K562 (cell line): ENCODE data around the gene USH1G. TPM values are rescaled to one million over a fixed set of nuclear protein-coding genes. Genes with fewer than 3 reads are reported as not detected.
A peak's percentile ranks its signal among the peaks of the same experiment; 100 is the strongest.

ENCODE experiments used
- ATAC-seq: fragments of 200-7000 bp; cut with Tn5 transposase; 3 replicates; pipeline ENCODE4 v1.9.1; 2020; ENCODE audit warnings: moderate library complexity
- BruUV-seq: library from RNA; stranded (reverse); fragments of 400-500 nt; replicated peaks from 2 replicates; lab custom pipeline; 2021; lab: Mats Ljungman, UMichigan
- CTCF ChIA-PET: fragments of 300-600 bp; formaldehyde crosslinking; extraction: SDS; loops from one replicate; lab custom pipeline; 2021; ENCODE audit warnings: low intra/inter-chr PET ratio; lab: Yijun Ruan, JAX
- POLR2A ChIA-PET: fragments of 300-600, 350-650 bp; sonication (Branson Sonifier 250); formaldehyde crosslinking; extraction: SDS; loops from one replicate; lab custom pipeline; 2021; ENCODE audit warnings: antibody characterized with exemption, inconsistent platforms; lab: Yijun Ruan, JAX
- DNase-seq, 4 experiments: peaks; one replicate each; pipeline versions ENCODE4 v3.0.0 to v3.0.0-alpha.2; 2011 to 2018; ENCODE audit warnings: low spot score in 3 of 4, mixed read lengths in 3 of 4; ENCODE audit errors: extremely low read depth in 1 of 4
- FAIRE-seq: peaks from 2 replicates; lab custom pipeline; 2011; peaks lifted over from hg19 to GRCh38; lab: Jason Lieb, UNC
- H2AFZ ChIP-seq: 2 replicates; pipeline ENCODE4 v1.6.0; 2011; ENCODE audit warnings: low read depth, low read length, control low read depth, inconsistent platforms
- H3K27ac ChIP-seq: fragments of 200-600 bp; 3 replicates; pipeline ENCODE4 v1.8.0; 2011; ENCODE audit warnings: low read depth, mild to moderate bottlenecking, control low read depth, inconsistent platforms, low read length, moderate library complexity, mixed read lengths; ENCODE audit errors: extremely low read depth
- H3K27me3 ChIP-seq, 2 experiments: fragments of 300-600 bp in 1 of 2; 2 replicates in 1 of 2; 3 replicates in 1 of 2; pipeline versions ENCODE4 v1.6.0 to v1.8.0; 2011; ENCODE audit warnings: inconsistent platforms in 2 of 2, low read length in 2 of 2, mild to moderate bottlenecking in 1 of 2, mixed read lengths in 1 of 2, moderate library complexity in 1 of 2; ENCODE audit not compliant: control insufficient read depth in 2 of 2, insufficient read depth in 2 of 2
- H3K36me3 ChIP-seq: fragments of 300-600 bp; 3 replicates; pipeline ENCODE4 v1.8.0; 2011; ENCODE audit warnings: mild to moderate bottlenecking, low read length, inconsistent platforms; ENCODE audit not compliant: control insufficient read depth, insufficient read depth
- H3K4me1 ChIP-seq, 2 experiments: fragments of 200-600 bp in 1 of 2; replicated peaks in 1 of 2; 2 replicates in 1 of 2; 3 replicates in 1 of 2; pipeline versions ENCODE4 v1.5.1 to v1.8.0; 2011; ENCODE audit warnings: inconsistent platforms in 2 of 2, low read length in 2 of 2, mild to moderate bottlenecking in 1 of 2, mixed read lengths in 1 of 2, moderate library complexity in 1 of 2; ENCODE audit not compliant: control insufficient read depth in 2 of 2, insufficient read depth in 2 of 2
- H3K4me2 ChIP-seq: 2 replicates; pipeline ENCODE4 v1.6.1; 2011; ENCODE audit warnings: low read length, control low read depth, inconsistent platforms, mixed read lengths; ENCODE audit not compliant: insufficient read depth
- H3K4me3 ChIP-seq: fragments of 200-600 bp; sonication (generic), shearing (Covaris generic); 2 replicates; pipeline ENCODE4 v1.5.1; 2016; ENCODE audit warnings: control low read depth, inconsistent platforms
- H3K79me2 ChIP-seq: fragments of 200-600 bp; 3 replicates; pipeline ENCODE4 v1.8.0; 2011; ENCODE audit warnings: low read length, inconsistent platforms; ENCODE audit not compliant: control insufficient read depth, insufficient read depth
- H3K9ac ChIP-seq, 2 experiments: 2 replicates each; pipeline versions ENCODE4 v1.6.0 to v1.6.1; 2011; ENCODE audit warnings: low read depth in 2 of 2, low read length in 2 of 2, control low read depth in 1 of 2, inconsistent platforms in 1 of 2, mild to moderate bottlenecking in 1 of 2, mixed read lengths in 1 of 2; ENCODE audit not compliant: insufficient read depth in 1 of 2
- H3K9me1 ChIP-seq: one replicate; pipeline ENCODE4 v1.6.0; 2011; ENCODE audit warnings: inconsistent platforms, mild to moderate bottlenecking, low read length, moderate library complexity; ENCODE audit not compliant: control insufficient read depth, insufficient read depth
- H3K9me3 ChIP-seq: replicated peaks from 2 replicates; pipeline ENCODE4 v1.5.1; 2011; ENCODE audit warnings: low read depth, low read length, inconsistent platforms; ENCODE audit not compliant: control insufficient read depth, insufficient read depth
- H4K20me1 ChIP-seq: replicated peaks from 2 replicates; pipeline ENCODE4 v1.6.1; 2011; ENCODE audit warnings: low read length, inconsistent platforms, mixed read lengths; ENCODE audit not compliant: control insufficient read depth, insufficient read depth
- ARID2 ChIP-seq: fragments of 450-650 bp; IDR thresholded peaks from 2 replicates; pipeline ENCODE4 v1.6.1; 2017; ENCODE audit warnings: antibody characterized with exemption, mild to moderate bottlenecking
- CBX8 ChIP-seq: fragments of 200-600 bp; sonication (generic); IDR thresholded peaks from 2 replicates; pipeline ENCODE4 v1.6.1; 2012; ENCODE audit warnings: borderline replicate concordance, mixed run types, low read depth, mild to moderate bottlenecking, moderate library complexity, mixed read lengths, low read length, control low read depth, inconsistent platforms; ENCODE audit not compliant: poor library complexity, severe bottlenecking; ENCODE audit errors: extremely low read depth
- CHD2 ChIP-seq: IDR thresholded peaks from 2 replicates; pipeline ENCODE4 v1.6.1; 2011; ENCODE audit warnings: low read depth, low read length
- ETV1 ChIP-seq: fragments of 450-650 bp; conservative IDR thresholded peaks from 2 replicates; pipeline ENCODE4 v1.6.1; 2016; ENCODE audit warnings: missing genetic modification characterization, control low read depth, low read depth, missing compliant biosample characterization
- EWSR1 ChIP-seq: fragments of 450-650 bp; IDR thresholded peaks from 2 replicates; pipeline ENCODE4 v1.6.1; 2018; ENCODE audit warnings: borderline replicate concordance, mild to moderate bottlenecking, low read depth, moderate library complexity; ENCODE audit not compliant: partially characterized antibody
- NFIC ChIP-seq: fragments of 450-650 bp; IDR thresholded peaks from 2 replicates; pipeline ENCODE4 v1.6.1; 2017; ENCODE audit warnings: mild to moderate bottlenecking, inconsistent platforms
- POLR3A ChIP-seq: IDR thresholded peaks from 2 replicates; pipeline ENCODE4 v1.6.1; 2011; ENCODE audit warnings: borderline replicate concordance, mild to moderate bottlenecking, moderate library complexity; ENCODE audit not compliant: insufficient read length, insufficient read depth; ENCODE audit errors: extremely low read depth
- POU5F1 ChIP-seq: fragments of 150-350 bp; IDR thresholded peaks from 2 replicates; pipeline ENCODE4 v1.6.1; 2014; ENCODE audit warnings: borderline replicate concordance, low read length, low read depth, mild to moderate bottlenecking; ENCODE audit not compliant: partially characterized antibody
- PTTG1 ChIP-seq: fragments of 450-650 bp; IDR thresholded peaks from 2 replicates; pipeline ENCODE4 v1.6.1; 2016; ENCODE audit warnings: low read depth, mild to moderate bottlenecking, missing genetic modification characterization, missing compliant biosample characterization
- RAD21 ChIP-seq, 2 experiments: fragments of 250-450 bp in 1 of 2; fragments of 450-650 bp in 1 of 2; sonication (Bioruptor Pico) in 1 of 2; formaldehyde crosslinking in 1 of 2; IDR thresholded peaks in 1 of 2; conservative IDR thresholded peaks in 1 of 2; 2 replicates each; pipeline versions ENCODE4 v1.4.0 to v1.8.0; 2020 to 2022; ENCODE audit warnings: mild to moderate bottlenecking in 2 of 2, moderate library complexity in 1 of 2
- RBFOX2 ChIP-seq: fragments of 200-400 bp; formaldehyde crosslinking; IDR thresholded peaks from 2 replicates; pipeline ENCODE4 v1.6.1; 2017; ENCODE audit warnings: low read depth, mild to moderate bottlenecking, low read length, moderate library complexity
- RBM14 ChIP-seq: fragments of 200-400 bp; formaldehyde crosslinking; IDR thresholded peaks from 2 replicates; pipeline ENCODE4 v1.6.1; 2018; ENCODE audit warnings: low read depth, mild to moderate bottlenecking, low read length, moderate library complexity, borderline replicate concordance; ENCODE audit not compliant: insufficient read depth
- SIN3A ChIP-seq, 2 experiments: fragments of 150-350 bp in 1 of 2; IDR thresholded peaks; 2 replicates each; pipeline ENCODE4 v1.6.1; 2011 to 2016; ENCODE audit warnings: borderline replicate concordance in 2 of 2, low read depth in 2 of 2, low read length in 2 of 2, mild to moderate bottlenecking in 2 of 2, moderate library complexity in 2 of 2; ENCODE audit not compliant: control insufficient read depth in 1 of 2
- SMAD4 ChIP-seq: fragments of 250-450 bp; sonication (Bioruptor Pico); conservative IDR thresholded peaks from 2 replicates; pipeline ENCODE4 v1.8.0; 2021; ENCODE audit warnings: inconsistent platforms, mild to moderate bottlenecking, moderate library complexity
- STAG1 ChIP-seq: sonication (generic); formaldehyde crosslinking; IDR thresholded peaks from 2 replicates; pipeline ENCODE4 v1.5.0; 2020; ENCODE audit warnings: missing genetic modification reagents, borderline replicate concordance
- STAT5A ChIP-seq: IDR thresholded peaks from 2 replicates; pipeline ENCODE4 v1.6.1; 2012; ENCODE audit warnings: low read length, inconsistent platforms, borderline replicate concordance
- ZNF239 ChIP-seq: fragments of 250-450 bp; sonication (Bioruptor Pico); IDR thresholded peaks from 2 replicates; pipeline ENCODE4 v1.4.0; 2020; ENCODE audit warnings: mild to moderate bottlenecking
- ZNF274 ChIP-seq: IDR thresholded peaks from 2 replicates; pipeline ENCODE4 v1.6.1; 2011; ENCODE audit warnings: low read depth, mild to moderate bottlenecking, low read length, moderate library complexity, borderline replicate concordance
- WGBS: fragments of 100-300 bp; shearing (Covaris generic); methylation state at CpG from one replicate; pipeline ENCODE4 v1.1.6; 2016; ENCODE audit warnings: low coverage, mixed read lengths; ENCODE audit not compliant: insufficient coverage; ENCODE audit errors: missing lambda C conversion rate; 5-methylcytosine and 5-hydroxymethylcytosine counted together
- in situ Hi-C: fragments of 300-500 bp; cut with MboI; formaldehyde crosslinking; loops from 4 replicates; pipeline ENCODE4 v1.15.0; 2018; ENCODE audit warnings: inconsistent platforms, mixed read lengths
- intact Hi-C: fragments of 100-400 bp; cut with micrococcal nuclease; formaldehyde crosslinking; loops from 2 replicates; pipeline ENCODE4 v1.14.2; 2022
- polyA plus RNA-seq, 8 experiments: library from polyadenylated mRNA; depleted of rRNA in 4 of 8; stranded (reverse) in 5 of 8; unstranded in 3 of 8; fragments of >200 nt; fragmentation: Nextera tagmentation in 2 of 8; fragmentation: Illumina TruSeq in 1 of 8; extraction: Ambion mirVana in 2 of 8; extraction: Trizol in 1 of 8; gene quantifications; 2 replicates each; pipeline versions ENCODE4 v1.2.1 to v1.2.3, GENCODE V29; 2011 to 2014; ENCODE audit warnings: inconsistent platforms in 1 of 8, missing spikeins in 1 of 8
- total RNA-seq, 7 experiments: library from RNA; depleted of rRNA in 6 of 7; stranded (reverse); fragments of >200 nt in 6 of 7; fragmentation: Illumina TruSeq in 2 of 7; extraction: Trizol in 2 of 7; gene quantifications; 2 replicates each; pipeline versions ENCODE4 v1.2.1 to v1.2.3, GENCODE V29; 2011 to 2021; ENCODE audit warnings: low replicate concordance in 1 of 7
- TF ChIP-seq, protein P1 (sequence below): sonication (generic); formaldehyde crosslinking; IDR thresholded peaks from 2 replicates; pipeline ENCODE4 v1.8.0; 2022; ENCODE audit warnings: mild to moderate bottlenecking, missing genetic modification reagents
- TF ChIP-seq, protein P2 (sequence below): fragments of 450-650 bp; formaldehyde crosslinking; IDR thresholded peaks from 2 replicates; pipeline ENCODE4 v1.4.0; 2020; ENCODE audit warnings: mild to moderate bottlenecking, moderate library complexity

The USH1G gene
- total and polyA plus RNA-seq, 9 of the 15 experiments (the other 6 are each of a cell fraction or from before 2014, with no cell fraction given): 0.22 to 1.00 (median 0.64) TPM; not detected in 2

DNA sequence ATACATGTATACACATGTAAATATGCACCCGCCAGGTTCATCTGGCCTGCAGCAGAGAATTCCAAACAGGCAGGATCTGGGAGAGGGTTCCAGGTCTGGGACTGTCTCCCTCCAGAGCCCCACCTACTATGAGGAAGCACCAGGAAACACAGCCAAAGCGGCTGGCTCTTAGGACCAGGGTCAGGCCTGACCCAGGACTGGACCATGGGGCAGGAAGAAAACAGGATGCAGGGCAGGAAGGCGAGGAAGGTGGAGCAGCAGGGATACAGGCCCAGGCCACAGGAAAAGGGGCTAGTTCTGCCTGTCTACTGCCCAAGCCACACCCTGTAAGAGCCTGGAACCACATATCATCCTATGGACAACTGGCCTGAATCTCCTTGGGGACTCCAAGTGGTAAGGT, 47.3 kb upstream of the USH1G start:
- no peak overlapping the region for H3K4me3 ChIP-seq
- peaks cover 3 to 19% of the 10 kb centered on the region in 2 experiments; a peak in 3 of 5 replicates for H3K4me1 ChIP-seq
- no peaks in the 10 kb centered on the region for H3K36me3 ChIP-seq
- 0 out of 2 replicates have a peak, but pooled peaks cover 4% of the 10 kb centered on the region for H4K20me1 ChIP-seq
- H3K27ac ChIP-seq: no peak overlapping the region
- no peak overlapping the region for H2AFZ ChIP-seq
- DNase-seq: no peak
- CTCF ChIA-PET: no interaction called here
- no peaks in the 10 kb centered on the region for H3K9me1 ChIP-seq
- ATAC-seq: no peak
- peak overlapping the region in 1 of 2 experiments; percentile 64; a peak in 1 of 4 replicates for H3K9ac ChIP-seq
- POLR2A ChIA-PET: interaction anchor here (0.6 to 1.5 kb wide), 3 partner anchors 9 to 219 kb away, joined by 3 to 5 read pairs (median 4); no protein-coding TSS in a partner anchor
- no peaks in the 10 kb centered on the region for H3K79me2 ChIP-seq
- TF ChIP-seq CHD2 (no peak), POU5F1 (no peak), RAD21 (CRISPR knock-in tag; conservative IDR thresholded peaks at IDR 0.05 in 1 of 2, IDR thresholded peaks at IDR 0.05 in 1 of 2) (no peak), SIN3A (IDR thresholded peaks at IDR 0.05; ENCODE audit: borderline replicate concordance in 2 of 2, control insufficient read depth in 1 of 2, low read depth in 2 of 2, low read length in 2 of 2) (no peak), STAT5A (no peak), ARID2 (no peak), SMAD4 (CRISPR knock-in tag) (no peak), POLR3A (no peak), ETV1 (no peak), PTTG1 (tag) (no peak), NFIC (no peak), ZNF239 (CRISPR knock-in tag) (no peak), CBX8 (no peak), ZNF274 (no peak), RBFOX2 (no peak), STAG1 (CRISPR knock-in tag) (no peak), EWSR1 (no peak), RBM14 (no peak)
- TF ChIP-seq, protein P1, sequence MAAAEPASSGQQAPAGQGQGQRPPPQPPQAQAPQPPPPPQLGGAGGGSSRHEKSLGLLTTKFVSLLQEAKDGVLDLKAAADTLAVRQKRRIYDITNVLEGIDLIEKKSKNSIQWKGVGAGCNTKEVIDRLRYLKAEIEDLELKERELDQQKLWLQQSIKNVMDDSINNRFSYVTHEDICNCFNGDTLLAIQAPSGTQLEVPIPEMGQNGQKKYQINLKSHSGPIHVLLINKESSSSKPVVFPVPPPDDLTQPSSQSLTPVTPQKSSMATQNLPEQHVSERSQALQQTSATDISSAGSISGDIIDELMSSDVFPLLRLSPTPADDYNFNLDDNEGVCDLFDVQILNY (CRISPR knock-in tag): no peak
- TF ChIP-seq, protein P2, sequence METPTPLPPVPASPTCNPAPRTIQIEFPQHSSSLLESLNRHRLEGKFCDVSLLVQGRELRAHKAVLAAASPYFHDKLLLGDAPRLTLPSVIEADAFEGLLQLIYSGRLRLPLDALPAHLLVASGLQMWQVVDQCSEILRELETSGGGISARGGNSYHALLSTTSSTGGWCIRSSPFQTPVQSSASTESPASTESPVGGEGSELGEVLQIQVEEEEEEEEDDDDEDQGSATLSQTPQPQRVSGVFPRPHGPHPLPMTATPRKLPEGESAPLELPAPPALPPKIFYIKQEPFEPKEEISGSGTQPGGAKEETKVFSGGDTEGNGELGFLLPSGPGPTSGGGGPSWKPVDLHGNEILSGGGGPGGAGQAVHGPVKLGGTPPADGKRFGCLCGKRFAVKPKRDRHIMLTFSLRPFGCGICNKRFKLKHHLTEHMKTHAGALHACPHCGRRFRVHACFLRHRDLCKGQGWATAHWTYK (CRISPR knock-in tag): no peak
- H3K9me3 ChIP-seq: no peaks in the 10 kb centered on the region
- intact Hi-C loops (no loop called here), in situ Hi-C loops (no loop called here)
- FAIRE-seq: no peak
- BruUV-seq: no TSS peak
- 0 out of 5 replicates have a peak, but pooled peaks cover 0 to 4% of the 10 kb centered on the region in 2 experiments for H3K27me3 ChIP-seq
- 75% methylated on average over 3 of the region's 3 CpGs for WGBS
- H3K4me2 ChIP-seq: no peak overlapping the region
